ENCODE measurements around the gene CHRD.
A peak's percentile ranks its signal among the peaks of the same experiment; 100 is the strongest.

Gene CHRD

DNA sequence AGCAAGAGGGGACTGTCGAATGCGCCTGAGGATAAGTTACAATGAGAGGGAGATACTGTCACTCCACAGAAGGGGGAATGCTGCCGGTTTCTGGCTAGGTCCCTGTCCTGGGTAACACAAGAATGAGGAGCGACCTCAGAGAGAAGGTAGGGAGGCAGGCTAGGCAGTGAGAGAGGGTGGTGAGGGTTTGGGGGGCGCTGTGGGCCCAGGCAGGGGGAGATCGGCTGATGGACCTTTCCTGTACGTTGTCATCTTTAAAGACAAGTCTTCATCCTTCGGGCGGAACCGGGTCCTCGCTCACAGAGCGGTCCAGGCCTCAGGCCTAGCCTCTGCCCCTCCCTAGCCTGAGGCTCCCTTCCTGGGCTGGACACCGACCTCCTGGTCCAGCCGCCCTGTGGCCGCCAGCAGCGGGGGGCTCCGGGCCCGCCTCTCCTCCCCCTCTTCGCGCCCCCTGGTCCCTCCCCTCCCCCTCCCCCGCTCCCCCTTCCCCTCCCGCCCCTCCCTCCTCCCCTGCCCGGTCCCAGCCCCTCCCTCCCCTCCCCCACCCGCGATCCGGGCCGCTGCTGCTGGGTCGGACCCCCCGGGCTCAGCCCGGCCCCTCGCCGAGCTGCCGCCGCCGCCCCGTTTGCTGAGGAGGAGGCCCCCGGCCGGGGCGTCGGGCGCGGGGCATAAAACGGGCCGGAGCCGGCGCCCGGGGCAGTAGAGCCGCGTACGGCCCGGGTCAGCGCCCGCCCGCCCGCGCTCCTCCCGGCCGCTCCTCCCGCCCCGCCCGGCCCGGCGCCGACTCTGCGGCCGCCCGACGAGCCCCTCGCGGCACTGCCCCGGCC, at the start of gene CHRD:
Gene CHRD (plus strand): TSS at position 697 of the 827 bp plus-strand sequence. CDS start 265 bp downstream, outside the sequence.
- no peak for DNase-seq (ENCODE audit: low read depth, low spot score)
- Histone ChIP-seq H3K4me3 (peak within 1 kb of the TSS; percentile 77), H3K9me3 (ENCODE audit: low read depth, low read length) (no peaks in the 10 kb centered on the region), H3K9ac (ENCODE audit: insufficient read length) (no peak within 1 kb of the TSS), H3K27ac (no peak within 1 kb of the TSS), H3K36me3 (ENCODE audit: insufficient read depth, low read length) (no peaks in the 10 kb centered on the region)
- TF ChIP-seq EZH2 (IDR thresholded peaks at IDR 0.05) (no peak), FOXP2 (optimal IDR thresholded peaks at IDR 0.05; ENCODE audit: control extremely low read depth, extremely low read length, insufficient read depth) (no peak), POLR2AphosphoS5 (IDR thresholded peaks at IDR 0.05; ENCODE audit: borderline replicate concordance, low read depth, low read length) (no peak)

GRCh38 chr3:184332370-184333090, 47.3 kb upstream of the CHRD start:
- TF ChIP-seq POLR2AphosphoS5 (IDR thresholded peaks at IDR 0.05; ENCODE audit: borderline replicate concordance, low read depth, low read length) (0 out of 2 replicates have a peak, but pooled peaks have one; percentile 25), EZH2 (IDR thresholded peaks at IDR 0.05) (no peak), FOXP2 (optimal IDR thresholded peaks at IDR 0.05; ENCODE audit: control extremely low read depth, extremely low read length, insufficient read depth) (no peak)
- no peaks in the 10 kb centered on the region for H3K9me3 ChIP-seq (ENCODE audit: low read depth, low read length)
- no peak overlapping the region for H3K9ac ChIP-seq (ENCODE audit: insufficient read length)
- DNase-seq (ENCODE audit: low read depth, low spot score) = no peak
- peak overlapping the region; percentile 69 for H3K27ac ChIP-seq
- H3K4me3 ChIP-seq = no peak overlapping the region
- peaks cover 76% of the 10 kb centered on the region for H3K36me3 ChIP-seq (ENCODE audit: insufficient read depth, low read length)

DNA sequence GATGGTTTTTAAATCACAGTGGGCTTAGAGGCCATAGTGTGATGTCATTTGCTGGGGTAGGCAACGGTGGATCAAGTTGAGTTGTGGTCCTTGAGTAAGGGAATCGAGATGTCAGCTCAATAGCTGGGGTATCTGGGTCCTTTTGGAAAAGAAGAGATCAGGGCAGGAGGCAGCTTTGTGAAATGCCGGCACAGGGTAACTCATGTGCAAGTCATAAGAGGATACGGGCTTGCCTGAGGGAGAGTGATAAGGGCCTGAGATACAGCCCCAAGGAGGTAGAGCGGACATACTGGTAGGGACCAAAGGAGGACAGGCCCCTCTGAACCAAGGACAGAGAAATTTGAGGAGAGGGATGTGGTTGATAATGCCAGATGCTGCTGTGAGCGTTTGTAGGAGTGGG, 46.7 kb upstream of the CHRD start:
- Histone ChIP-seq H3K27ac (peak overlapping the region; percentile 69), H3K36me3 (ENCODE audit: insufficient read depth, low read length) (peaks cover 69% of the 10 kb centered on the region), H3K4me3 (no peak overlapping the region), H3K9ac (ENCODE audit: insufficient read length) (no peak overlapping the region), H3K9me3 (ENCODE audit: low read depth, low read length) (no peaks in the 10 kb centered on the region)
- TF ChIP-seq POLR2AphosphoS5 (IDR thresholded peaks at IDR 0.05; ENCODE audit: borderline replicate concordance, low read depth, low read length) (no peak), EZH2 (IDR thresholded peaks at IDR 0.05) (no peak), FOXP2 (optimal IDR thresholded peaks at IDR 0.05; ENCODE audit: control extremely low read depth, extremely low read length, insufficient read depth) (no peak)
- DNase-seq (ENCODE audit: low read depth, low spot score) = no peak

- Histone ChIP-seq H3K9me3 (ENCODE audit: low read depth, low read length) (no peaks in the 10 kb centered on the region), H3K27ac (peak overlapping the region; percentile 69; the same call in 1 of the 2 replicates), H3K9ac (ENCODE audit: insufficient read length) (no peak overlapping the region), H3K4me3 (no peak overlapping the region), H3K36me3 (ENCODE audit: insufficient read depth, low read length) (peaks cover 64% of the 10 kb centered on the region)
- no peak for DNase-seq (ENCODE audit: low read depth, low spot score)
- TF ChIP-seq EZH2 (IDR thresholded peaks at IDR 0.05) (no peak), POLR2AphosphoS5 (IDR thresholded peaks at IDR 0.05; ENCODE audit: borderline replicate concordance, low read depth, low read length) (no peak), FOXP2 (optimal IDR thresholded peaks at IDR 0.05; ENCODE audit: control extremely low read depth, extremely low read length, insufficient read depth) (no peak)
Measured at GRCh38 chr3:184333700-184334099, 46.2 kb upstream of the CHRD start.

- Histone ChIP-seq H3K9ac (ENCODE audit: insufficient read length) (no peak overlapping the region), H3K36me3 (ENCODE audit: insufficient read depth, low read length) (peaks cover 55% of the 10 kb centered on the region), H3K4me3 (no peak overlapping the region), H3K9me3 (ENCODE audit: low read depth, low read length) (no peaks in the 10 kb centered on the region), H3K27ac (peak overlapping the region; percentile 87; the same call in 1 of the 2 replicates)
- no peak for DNase-seq (ENCODE audit: low read depth, low spot score)
- TF ChIP-seq POLR2AphosphoS5 (IDR thresholded peaks at IDR 0.05; ENCODE audit: borderline replicate concordance, low read depth, low read length) = no peak; the same call in 1 of the 2 replicates
- no peak for TF ChIP-seq EZH2 (IDR thresholded peaks at IDR 0.05)
- TF ChIP-seq FOXP2 (optimal IDR thresholded peaks at IDR 0.05; ENCODE audit: control extremely low read depth, extremely low read length, insufficient read depth) = no peak
Measured at GRCh38 chr3:184334470-184335158, 45.2 kb upstream of the CHRD start.

GRCh38 chr3:184335291-184335660, 44.6 kb upstream of the CHRD start:
- Histone ChIP-seq H3K36me3 (ENCODE audit: insufficient read depth, low read length) (peaks cover 48% of the 10 kb centered on the region), H3K9me3 (ENCODE audit: low read depth, low read length) (no peaks in the 10 kb centered on the region), H3K9ac (ENCODE audit: insufficient read length) (peak overlapping the region; percentile 85), H3K27ac (peak overlapping the region; percentile 87), H3K4me3 (peak overlapping the region; percentile 95)
- DNase-seq (ENCODE audit: low read depth, low spot score) = no peak
- no peak for TF ChIP-seq POLR2AphosphoS5 (IDR thresholded peaks at IDR 0.05; ENCODE audit: borderline replicate concordance, low read depth, low read length)
- no peak for TF ChIP-seq FOXP2 (optimal IDR thresholded peaks at IDR 0.05; ENCODE audit: control extremely low read depth, extremely low read length, insufficient read depth)
- TF ChIP-seq EZH2 (IDR thresholded peaks at IDR 0.05) = no peak

- Histone ChIP-seq H3K27ac (peak overlapping the region; percentile 87), H3K4me3 (peak overlapping the region; percentile 95), H3K36me3 (ENCODE audit: insufficient read depth, low read length) (peaks cover 43% of the 10 kb centered on the region), H3K9ac (ENCODE audit: insufficient read length) (peak overlapping the region; percentile 85), H3K9me3 (ENCODE audit: low read depth, low read length) (no peaks in the 10 kb centered on the region)
- no peak for DNase-seq (ENCODE audit: low read depth, low spot score)
- TF ChIP-seq POLR2AphosphoS5 (IDR thresholded peaks at IDR 0.05; ENCODE audit: borderline replicate concordance, low read depth, low read length) = peak; percentile 96
- peak; percentile 80 for TF ChIP-seq FOXP2 (optimal IDR thresholded peaks at IDR 0.05; ENCODE audit: control extremely low read depth, extremely low read length, insufficient read depth)
- TF ChIP-seq EZH2 (IDR thresholded peaks at IDR 0.05) = no peak
Measured at GRCh38 chr3:184335661-184336546, 44.0 kb upstream of the CHRD start.

Measured in SK-N-MC (cell line).